ENCODE measurements around the gene RAI14. TPM values are rescaled to one million over a fixed set of nuclear protein-coding genes. Genes with fewer than 3 reads are reported as not detected.
A peak's percentile ranks its signal among the peaks of the same experiment; 100 is the strongest.
"Not testable (repeated sequence)": the region's sequence is repeated elsewhere in the genome, so short reads cannot be mapped to it uniquely, and the experiment has no call there.

The RAI14 gene
- total RNA-seq, 6 experiments from 2014 or later, result 11.9 to 30.8 (median 20.8) TPM

- 86% methylated on average over 2 of the region's 2 CpGs for WGBS (ENCODE audit: insufficient coverage, low coverage, low lambda C conversion rate, missing lambda C conversion rate)
Observed at GRCh38 chr5:34722183-34722582, 66.1 kb downstream of the RAI14 start.

GRCh38 chr5:34724741-34725140, 68.6 kb downstream of the RAI14 start:
- Histone ChIP-seq H3K27me3 (no peaks in the 10 kb centered on the region), H3K4me3 (no peak overlapping the region), H3K36me3 (no peaks in the 10 kb centered on the region), H3K9me3 (no peaks in the 10 kb centered on the region), H3K4me1 (peaks cover 0 to 27% (median 5%) of the 10 kb centered on the region in 4 donors), H3K27ac (no peak overlapping the region)
- no peak for DNase-seq
- intact Hi-C loops (cut with DNase I), result no loop called here
- 58% methylated on average over 1 of the region's 1 CpG for WGBS (ENCODE audit: insufficient coverage, low coverage, low lambda C conversion rate, missing lambda C conversion rate)
- TF ChIP-seq POLR2A (IDR thresholded peaks at IDR 0.05), result no peak
- TF ChIP-seq, protein P1, sequence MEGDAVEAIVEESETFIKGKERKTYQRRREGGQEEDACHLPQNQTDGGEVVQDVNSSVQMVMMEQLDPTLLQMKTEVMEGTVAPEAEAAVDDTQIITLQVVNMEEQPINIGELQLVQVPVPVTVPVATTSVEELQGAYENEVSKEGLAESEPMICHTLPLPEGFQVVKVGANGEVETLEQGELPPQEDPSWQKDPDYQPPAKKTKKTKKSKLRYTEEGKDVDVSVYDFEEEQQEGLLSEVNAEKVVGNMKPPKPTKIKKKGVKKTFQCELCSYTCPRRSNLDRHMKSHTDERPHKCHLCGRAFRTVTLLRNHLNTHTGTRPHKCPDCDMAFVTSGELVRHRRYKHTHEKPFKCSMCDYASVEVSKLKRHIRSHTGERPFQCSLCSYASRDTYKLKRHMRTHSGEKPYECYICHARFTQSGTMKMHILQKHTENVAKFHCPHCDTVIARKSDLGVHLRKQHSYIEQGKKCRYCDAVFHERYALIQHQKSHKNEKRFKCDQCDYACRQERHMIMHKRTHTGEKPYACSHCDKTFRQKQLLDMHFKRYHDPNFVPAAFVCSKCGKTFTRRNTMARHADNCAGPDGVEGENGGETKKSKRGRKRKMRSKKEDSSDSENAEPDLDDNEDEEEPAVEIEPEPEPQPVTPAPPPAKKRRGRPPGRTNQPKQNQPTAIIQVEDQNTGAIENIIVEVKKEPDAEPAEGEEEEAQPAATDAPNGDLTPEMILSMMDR (IDR thresholded peaks at IDR 0.05), result no peak
- no peak for ATAC-seq

More at GRCh38 chr5:34722183-34722582, 66.1 kb downstream of the RAI14 start:
- no peaks in the 10 kb centered on the region for H3K27me3 ChIP-seq
- no peaks in the 10 kb centered on the region for H3K36me3 ChIP-seq
- H3K4me1 ChIP-seq, result peaks cover 0 to 20% (median 3%) of the 10 kb centered on the region in 4 donors
- H3K4me3 ChIP-seq, result no peak overlapping the region
- ATAC-seq, result peak; percentile 20 to 58 (median 30)
- no peaks in the 10 kb centered on the region for H3K9me3 ChIP-seq
- intact Hi-C loops (cut with DNase I), result no loop called here
- TF ChIP-seq, protein P1 (IDR thresholded peaks at IDR 0.05), result no peak
- no peak for DNase-seq
- H3K27ac ChIP-seq, result peak overlapping the region in 1 of 3 donors; percentile 49

GRCh38 chr5:34727166-34727749, 71.1 kb downstream of the RAI14 start:
- Histone ChIP-seq H3K4me1 (peaks cover 0 to 30% (median 16%) of the 10 kb centered on the region in 4 donors), H3K27ac (peak overlapping the region in 1 of 3 donors; percentile 20)
- H3K9me3 ChIP-seq; H3K4me3 ChIP-seq; DNase-seq; intact Hi-C loops (cut with DNase I); H3K36me3 ChIP-seq; ATAC-seq; H3K27me3 ChIP-seq: not testable (repeated sequence)
- WGBS (ENCODE audit: insufficient coverage, low coverage, low lambda C conversion rate, missing lambda C conversion rate), result 82% methylated on average over 3 of the region's 4 CpGs

GRCh38 chr5:34728236-34728635, 72.1 kb downstream of the RAI14 start:
- no peak overlapping the region for H3K4me3 ChIP-seq

More at GRCh38 chr5:34728236-34728635, 72.1 kb downstream of the RAI14 start:
- Histone ChIP-seq H3K9me3 (no peaks in the 10 kb centered on the region), H3K4me1 (peaks cover 0 to 35% (median 18%) of the 10 kb centered on the region in 4 donors), H3K36me3 (no peaks in the 10 kb centered on the region), H3K27ac (no peak overlapping the region), H3K27me3 (no peaks in the 10 kb centered on the region)
- intact Hi-C loops (cut with DNase I), result no loop called here
- ATAC-seq (no peak), DNase-seq (peak in 1 of 3 donors; percentile 49)
- WGBS (ENCODE audit: insufficient coverage, low coverage, low lambda C conversion rate, missing lambda C conversion rate), result 80% methylated on average over 4 of the region's 4 CpGs
- TF ChIP-seq, protein P1 (IDR thresholded peaks at IDR 0.05), result no peak
- TF ChIP-seq POLR2A (IDR thresholded peaks at IDR 0.05), result no peak

All from right lobe of liver (tissue), 6 donors.